PC-9 (cell line): Measurements from ENCODE around the gene IGFBP7. TPM values are rescaled to one million over a fixed set of nuclear protein-coding genes. Genes with fewer than 3 reads are reported as not detected.

Experiments
- BruUV-seq: library from RNA; stranded (reverse); fragments of 400-500 nt; replicated peaks from 2 replicates; lab custom pipeline; 2021; lab: Mats Ljungman, UMichigan
- CTCF ChIA-PET: fragments of 300-600 bp; sonication (Branson Sonifier 250); formaldehyde crosslinking; loops from one replicate; lab custom pipeline; 2022; ENCODE audit warnings: antibody characterized with exemption; lab: Charles Lee
- POLR2A ChIA-PET: fragments of 300-600 bp; sonication (Branson Sonifier 250); formaldehyde crosslinking; loops from one replicate; lab custom pipeline; 2022; ENCODE audit warnings: antibody characterized with exemption; ENCODE audit not compliant: unreplicated experiment; lab: Charles Lee
- DNase-seq, 2 experiments: peaks; one replicate each; pipeline versions ENCODE4 v3.0.0 to v3.0.0-alpha.2; 2015 to 2022; ENCODE audit warnings: mixed read lengths in 1 of 2
- H2AFZ ChIP-seq: fragments of 200-600 bp; sonication (generic); 2 replicates; pipeline ENCODE4 v1.8.1; 2017; ENCODE audit warnings: antibody characterized with exemption
- H3F3A ChIP-seq: fragments of 200-600 bp; sonication (generic); 2 replicates; pipeline ENCODE4 v1.8.1; 2017; ENCODE audit warnings: antibody characterized with exemption, mild to moderate bottlenecking, low read depth; ENCODE audit not compliant: insufficient read depth
- H3K27ac ChIP-seq: fragments of 200-600 bp; sonication (generic); 2 replicates; pipeline ENCODE4 v1.6.1; 2016; ENCODE audit warnings: mixed run types
- H3K27me3 ChIP-seq: fragments of 200-600 bp; sonication (generic); 2 replicates; pipeline ENCODE4 v1.6.1; 2016; ENCODE audit warnings: low read depth, mixed run types; ENCODE audit not compliant: insufficient read depth
- H3K36me3 ChIP-seq: fragments of 200-600 bp; sonication (generic); 2 replicates; pipeline ENCODE4 v1.6.1; 2016; ENCODE audit warnings: low read depth, mixed run types
- H3K4me1 ChIP-seq: fragments of 200-600 bp; sonication (generic); replicated peaks from 2 replicates; pipeline ENCODE4 v1.6.1; 2016; ENCODE audit warnings: mixed run types; ENCODE audit not compliant: insufficient read depth
- H3K4me2 ChIP-seq: fragments of 200-600 bp; sonication (generic); 2 replicates; pipeline ENCODE4 v1.6.1; 2017; ENCODE audit warnings: mixed run types
- H3K4me3 ChIP-seq: fragments of 200-600 bp; sonication (generic); 2 replicates; pipeline ENCODE4 v1.6.1; 2016; ENCODE audit warnings: mixed run types
- H3K79me2 ChIP-seq: fragments of 200-600 bp; sonication (generic); 2 replicates; pipeline ENCODE4 v1.6.1; 2017; ENCODE audit warnings: low read depth, mixed run types
- H3K9me2 ChIP-seq: fragments of 200-600 bp; sonication (generic); 2 replicates; pipeline ENCODE4 v1.8.1; 2017; ENCODE audit warnings: mild to moderate bottlenecking; ENCODE audit not compliant: insufficient read depth
- H3K9me3 ChIP-seq: fragments of 200-600 bp; sonication (generic); 2 replicates; pipeline ENCODE4 v1.8.1; 2016; ENCODE audit warnings: low read depth; ENCODE audit not compliant: insufficient read depth
- H4K20me1 ChIP-seq: fragments of 200-600 bp; sonication (generic); 2 replicates; pipeline ENCODE4 v1.8.1; 2017; ENCODE audit not compliant: insufficient read depth
- CTCF ChIP-seq: fragments of 200-600 bp; sonication (generic); conservative IDR thresholded peaks from 2 replicates; pipeline ENCODE4 v1.6.1; 2017; ENCODE audit warnings: mixed run types, antibody characterized with exemption, mild to moderate bottlenecking, moderate library complexity
- EZH2 ChIP-seq: fragments of 200-600 bp; sonication (generic); IDR thresholded peaks from 2 replicates; pipeline ENCODE4 v1.8.0; 2017; ENCODE audit warnings: antibody characterized with exemption, low read depth
- intact Hi-C: fragments of 100-400 bp; cut with micrococcal nuclease; formaldehyde crosslinking; loops from one replicate; pipeline ENCODE4 v1.10.0; 2022; ENCODE audit not compliant: unreplicated experiment
- total RNA-seq: library from RNA; stranded (reverse); gene quantifications from 2 replicates; pipeline ENCODE4 v1.2.3, GENCODE V29; 2021

Gene IGFBP7
- total RNA-seq, 1 experiment from 2014 or later = 127 TPM

DNA sequence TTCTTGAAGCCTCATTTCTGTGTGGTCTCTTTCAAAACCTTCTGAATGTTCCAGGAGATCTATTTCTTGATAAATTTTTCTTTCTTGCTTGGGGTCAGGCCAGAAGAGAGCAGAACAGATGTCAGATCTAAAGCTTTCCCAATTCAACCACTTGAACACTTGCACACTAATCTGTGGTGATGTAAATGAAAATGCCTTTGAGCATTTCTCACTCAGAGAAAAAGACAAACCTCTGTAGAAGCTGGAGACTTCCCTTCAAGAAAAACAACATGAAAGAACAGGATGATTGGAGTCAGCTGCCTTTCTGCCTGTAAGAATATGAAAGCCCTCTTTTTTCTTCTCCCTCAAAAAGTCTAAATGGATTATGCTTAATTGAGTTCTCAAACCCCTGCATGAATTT lies 11.2 kb downstream of the IGFBP7 start:
- BruUV-seq = no TSS peak
- H3K4me2 ChIP-seq = no peak overlapping the region
- H3K9me2 ChIP-seq = no peaks in the 10 kb centered on the region
- H2AFZ ChIP-seq = no peak overlapping the region
- ChIA-PET POLR2A (no interaction called here), CTCF (no interaction called here)
- H3K27me3 ChIP-seq = no peaks in the 10 kb centered on the region
- no peaks in the 10 kb centered on the region for H4K20me1 ChIP-seq
- H3K4me3 ChIP-seq = no peak overlapping the region
- DNase-seq = no peak
- H3F3A ChIP-seq = no peaks in the 10 kb centered on the region
- H3K4me1 ChIP-seq = no peaks in the 10 kb centered on the region
- no peaks in the 10 kb centered on the region for H3K79me2 ChIP-seq
- no peaks in the 10 kb centered on the region for H3K9me3 ChIP-seq
- intact Hi-C loops = no loop called here
- H3K36me3 ChIP-seq = no peaks in the 10 kb centered on the region
- no peak overlapping the region for H3K27ac ChIP-seq
- TF ChIP-seq EZH2 (no peak), CTCF (no peak)

- POLR2A ChIA-PET = no interaction called here
- no peaks in the 10 kb centered on the region for H3K27me3 ChIP-seq
Observed at GRCh38 chr4:57098415-57098814, 11.8 kb downstream of the IGFBP7 start.

DNA sequence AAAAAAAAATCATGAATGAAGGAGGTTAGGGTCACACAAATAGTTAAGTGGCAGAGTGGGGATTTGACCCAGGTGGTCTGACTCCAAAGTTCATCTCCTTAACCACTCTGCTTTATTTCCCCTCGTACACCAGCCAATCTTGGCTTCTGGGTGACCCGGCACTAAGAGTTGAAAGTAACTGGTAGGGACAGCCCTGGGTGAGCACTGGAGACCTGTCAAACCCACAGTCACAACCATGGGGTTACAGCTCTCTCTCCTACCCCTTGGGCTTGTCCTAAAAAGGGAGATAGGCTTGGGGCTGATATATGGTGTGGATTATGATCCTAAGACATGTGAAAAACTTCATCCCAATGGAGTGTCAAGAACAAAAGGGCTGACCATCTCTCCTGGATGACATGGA lies 12.5 kb downstream of the IGFBP7 start:
- H3K79me2 ChIP-seq = no peaks in the 10 kb centered on the region
- no peaks in the 10 kb centered on the region for H3K27me3 ChIP-seq
- H3K27ac ChIP-seq = no peak overlapping the region
- no peak overlapping the region for H3K4me2 ChIP-seq
- no peak overlapping the region for H3K4me3 ChIP-seq
- H3K9me3 ChIP-seq = no peaks in the 10 kb centered on the region
- H2AFZ ChIP-seq = no peak overlapping the region
- DNase-seq = no peak
- no peaks in the 10 kb centered on the region for H3K36me3 ChIP-seq
- CTCF ChIA-PET = no interaction called here
- no peaks in the 10 kb centered on the region for H3K9me2 ChIP-seq
- no peaks in the 10 kb centered on the region for H3K4me1 ChIP-seq
- TF ChIP-seq CTCF (no peak), EZH2 (no peak)
- H3F3A ChIP-seq = no peaks in the 10 kb centered on the region
- no peaks in the 10 kb centered on the region for H4K20me1 ChIP-seq
- intact Hi-C loops = no loop called here
- BruUV-seq = no TSS peak
- POLR2A ChIA-PET = interaction anchor here (0.6 kb wide), 1 partner anchor 16 kb away, joined by 3 read pairs; no protein-coding TSS in a partner anchor

More at GRCh38 chr4:57098415-57098814, 11.8 kb downstream of the IGFBP7 start:
- H3K36me3 ChIP-seq = no peaks in the 10 kb centered on the region
- no peak overlapping the region for H3K4me3 ChIP-seq
- no peaks in the 10 kb centered on the region for H3K79me2 ChIP-seq
- H3K9me3 ChIP-seq = no peaks in the 10 kb centered on the region
- no peaks in the 10 kb centered on the region for H4K20me1 ChIP-seq
- no peaks in the 10 kb centered on the region for H3K4me1 ChIP-seq
- intact Hi-C loops = no loop called here
- no peak overlapping the region for H2AFZ ChIP-seq
- CTCF ChIA-PET = no interaction called here
- no TSS peak for BruUV-seq
- no peak for TF ChIP-seq CTCF
- no peak for TF ChIP-seq EZH2
- no peak overlapping the region for H3K4me2 ChIP-seq
- no peak overlapping the region for H3K27ac ChIP-seq
- H3F3A ChIP-seq = no peaks in the 10 kb centered on the region
- DNase-seq = no peak
- no peaks in the 10 kb centered on the region for H3K9me2 ChIP-seq
